ENCODE data around the gene STPG3. TPM values are rescaled to one million over a fixed set of nuclear protein-coding genes. Genes with fewer than 3 reads are reported as not detected.

The STPG3 gene
- total RNA-seq, 2 experiments from 2014 or later, result not detected

DNA sequence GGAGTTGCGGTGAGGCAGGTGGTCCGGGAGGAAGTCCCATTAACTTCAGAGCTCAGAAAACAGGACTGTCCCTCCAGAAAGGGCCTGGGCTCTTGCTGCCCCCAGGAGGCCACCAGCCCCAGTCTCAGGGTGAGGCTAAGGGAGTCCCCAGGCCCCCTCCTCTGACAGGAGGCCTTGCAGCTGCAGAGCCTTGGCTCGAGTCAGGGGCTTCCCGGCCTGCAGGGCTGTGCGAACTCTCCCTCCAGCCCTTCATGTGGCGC, 3.2 kb upstream of the STPG3 start:
- intact Hi-C loops (cut with micrococcal nuclease), result no loop called here
- Mint-ChIP-seq H3K36me3 (ENCODE audit: low read depth) (peaks cover 11% of the 10 kb centered on the region), H3K9me3 (no peaks in the 10 kb centered on the region), H3K4me3 (no peak overlapping the region), H3K27ac (no peak overlapping the region), H3K27me3 (no peaks in the 10 kb centered on the region), H3K4me1 (ENCODE audit: low read depth) (peaks cover 11% of the 10 kb centered on the region)
- no peak for DNase-seq
- TF ChIP-seq CTCF (IDR thresholded peaks at IDR 0.05), result no peak
- ChIA-PET CTCF (interaction anchor here (0.9 kb wide), 1 partner anchor 11 kb away, joined by 3 read pairs; no protein-coding TSS in a partner anchor), POLR2A (interaction anchor here (0.7 kb wide), 1 partner anchor 9 kb away, joined by 3 read pairs; no protein-coding TSS in a partner anchor)
- no peak for ATAC-seq

DNA sequence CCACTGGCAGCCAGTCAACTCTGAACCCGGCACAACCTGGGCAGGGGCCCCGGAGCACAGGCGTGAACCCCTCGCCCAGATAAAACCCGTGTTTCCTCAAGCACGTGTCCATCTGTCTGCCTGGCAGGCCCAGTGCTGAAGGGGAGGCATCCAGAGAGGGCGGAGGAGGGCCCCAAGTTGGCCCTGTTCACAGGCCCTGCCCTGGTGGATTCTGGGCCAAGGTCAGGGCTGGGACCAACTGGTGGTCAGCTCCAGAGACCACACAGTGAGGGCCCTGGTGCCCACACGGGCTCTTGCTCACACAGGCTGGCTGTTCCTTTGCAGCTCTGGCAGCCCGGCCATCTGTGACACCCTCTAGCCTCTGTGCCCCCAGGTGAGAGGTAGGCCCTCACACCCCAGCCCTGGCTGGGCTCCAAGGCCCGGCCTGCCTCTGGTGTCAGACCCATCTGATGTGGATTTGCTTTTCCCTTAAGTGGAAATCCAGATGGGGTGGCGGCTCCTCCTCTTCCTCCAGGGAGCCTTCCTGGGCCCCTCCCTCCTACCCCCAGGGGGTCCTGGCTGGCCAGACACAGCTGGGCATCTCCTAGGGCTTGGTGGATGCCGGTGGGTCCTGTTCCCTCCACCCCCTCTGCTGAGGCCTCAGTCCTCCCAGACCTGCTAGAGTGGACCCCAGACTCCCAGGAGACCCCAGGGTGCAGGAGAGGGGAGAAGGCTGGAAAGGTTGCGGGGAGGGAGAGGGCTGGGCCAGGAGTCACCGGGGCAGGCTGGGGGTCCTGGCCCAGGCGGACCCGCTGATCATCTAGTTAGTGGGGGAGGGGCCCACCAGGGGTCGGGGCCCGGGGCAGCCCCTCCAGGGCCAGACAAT, 525 bp upstream of the STPG3 start:
- H3K27me3 Mint-ChIP-seq, result no peaks in the 10 kb centered on the region
- peaks cover 3% of the 10 kb centered on the region for H3K4me1 Mint-ChIP-seq (ENCODE audit: low read depth)
- no peaks in the 10 kb centered on the region for H3K36me3 Mint-ChIP-seq (ENCODE audit: low read depth)
- no peak for DNase-seq
- H3K9me3 Mint-ChIP-seq, result no peaks in the 10 kb centered on the region
- TF ChIP-seq CTCF (IDR thresholded peaks at IDR 0.05), result no peak
- intact Hi-C loops (cut with micrococcal nuclease), result no loop called here
- ATAC-seq, result no peak
- no peak overlapping the region for H3K4me3 Mint-ChIP-seq
- CTCF ChIA-PET, result no interaction called here
- no peak overlapping the region for H3K27ac Mint-ChIP-seq
- POLR2A ChIA-PET, result interaction anchor here (0.6 to 7.2 kb wide), 4 partner anchors 10 to 87 kb away, joined by 3 to 113 read pairs (median 6); partner anchors contain the start of gene TUBB4B

DNA sequence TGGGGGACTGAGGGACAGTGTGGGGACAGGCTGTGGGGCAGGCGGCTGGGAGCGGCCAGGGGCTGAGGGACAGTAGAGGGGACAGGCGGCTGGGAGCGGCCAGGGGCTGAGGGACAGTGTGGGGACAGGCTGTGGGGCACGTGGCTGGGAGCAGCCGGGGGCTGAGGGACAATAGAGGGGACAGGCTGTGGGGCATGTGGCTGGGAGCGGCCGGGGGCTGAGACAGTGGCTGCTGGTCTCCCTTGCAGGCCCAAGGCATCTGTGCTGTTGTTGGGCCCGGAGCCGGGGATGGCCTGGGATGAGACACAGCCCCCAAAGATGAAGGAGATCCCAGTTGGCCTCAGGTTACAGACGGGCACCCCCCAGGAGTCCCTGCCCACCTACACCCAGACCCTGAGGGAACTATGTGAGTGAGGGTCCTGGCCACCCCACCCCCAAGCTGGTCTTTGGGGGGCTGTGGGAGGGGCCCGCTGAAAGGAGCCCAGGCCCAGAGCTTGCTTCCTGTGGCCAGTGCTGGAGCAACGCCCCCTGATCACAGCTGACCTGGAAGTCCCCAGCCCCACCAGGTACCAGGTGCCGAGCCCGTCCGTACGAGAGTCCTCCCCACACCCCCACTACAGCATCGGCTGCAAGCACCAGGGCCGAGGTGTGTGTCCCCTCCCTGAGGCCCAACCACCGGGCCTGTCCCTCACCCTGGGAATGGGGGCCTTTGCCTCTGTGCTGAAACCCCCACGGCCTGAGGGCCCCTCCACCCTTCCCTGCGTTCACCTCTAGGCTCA, 593 bp downstream of the STPG3 start:
- H3K9me3 Mint-ChIP-seq, result no peaks in the 10 kb centered on the region
- ChIA-PET CTCF (no interaction called here), POLR2A (interaction anchor here (0.6 to 7.2 kb wide), 2 partner anchors 11 to 88 kb away, joined by 3 to 113 read pairs; partner anchors contain the start of gene TUBB4B)
- DNase-seq, result no peak
- H3K36me3 Mint-ChIP-seq (ENCODE audit: low read depth), result peaks cover 6% of the 10 kb centered on the region
- no peak overlapping the region for H3K4me3 Mint-ChIP-seq
- H3K4me1 Mint-ChIP-seq (ENCODE audit: low read depth), result peaks cover 10% of the 10 kb centered on the region
- H3K27ac Mint-ChIP-seq, result no peak overlapping the region
- no peaks in the 10 kb centered on the region for H3K27me3 Mint-ChIP-seq
- ATAC-seq, result no peak
- TF ChIP-seq CTCF (IDR thresholded peaks at IDR 0.05), result no peak
- intact Hi-C loops (cut with micrococcal nuclease), result no loop called here

- Mint-ChIP-seq H3K4me3 (no peak overlapping the region), H3K27me3 (no peaks in the 10 kb centered on the region), H3K4me1 (ENCODE audit: low read depth) (peaks cover 14% of the 10 kb centered on the region), H3K27ac (no peak overlapping the region), H3K9me3 (no peaks in the 10 kb centered on the region), H3K36me3 (ENCODE audit: low read depth) (peaks cover 10% of the 10 kb centered on the region)
- CTCF ChIA-PET, result interaction anchor here (1.0 to 2.5 kb wide), 2 partner anchors 16 to 26 kb away, joined by 3 to 19 read pairs; partner anchors contain the start of gene RNF224
- POLR2A ChIA-PET, result interaction anchor here (7.2 kb wide), 1 partner anchor 12 kb away, joined by 113 read pairs; the partner anchor contains the start of gene TUBB4B
- intact Hi-C loops (cut with micrococcal nuclease), result no loop called here
- no peak for DNase-seq
- no peak for TF ChIP-seq CTCF (IDR thresholded peaks at IDR 0.05)
- ATAC-seq, result no peak
Observed at GRCh38 chr9:137252555-137253506, 1.7 kb downstream of the STPG3 start.

Measured in activated CD8-positive, alpha-beta T cell treated with anti-CD3 and anti-CD28 coated beads for 36 hours (primary cell).